Stimulated activated CD8-positive, alpha-beta memory T cell treated with anti-CD3 and anti-CD28 coated beads, Interleukin-12 subunit alpha, Interleukin-12 subunit beta, amount 100 ng/mL, for 24 hours (primary cell): Measurements from ENCODE around the gene TMEM120B.
"Not testable (repeated sequence)": the region's sequence is repeated elsewhere in the genome, so short reads cannot be mapped to it uniquely, and the experiment has no call there.

Source experiments
- DNase-seq: peaks from one replicate; pipeline ENCODE4 v3.0.0-alpha.2; 2020; ENCODE audit errors: extremely low read depth

The TMEM120B gene

DNA sequence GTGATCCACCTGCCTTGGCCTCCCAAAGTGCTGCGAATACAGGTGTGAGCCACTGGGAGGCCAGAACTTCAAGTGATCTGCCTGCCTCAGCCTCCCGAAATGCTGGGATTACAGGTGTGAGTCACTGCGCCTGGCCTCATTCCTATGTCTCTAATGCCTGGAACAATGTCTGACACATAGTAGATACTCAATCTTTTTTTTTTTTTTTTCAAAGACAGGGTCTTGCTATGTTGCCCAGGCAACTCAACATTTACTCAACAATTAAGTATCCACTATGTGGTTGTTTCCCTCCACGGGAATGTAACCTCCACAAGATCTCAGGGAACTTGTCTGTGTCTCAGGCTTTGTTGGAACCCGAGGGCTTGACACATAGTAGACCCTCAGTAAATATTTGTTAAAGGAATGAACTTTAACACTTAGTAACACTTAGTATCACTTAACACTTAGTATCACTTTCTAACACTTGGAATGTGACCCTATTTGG is 3.0 kb upstream of the TMEM120B start:
- no peak for DNase-seq

DNA sequence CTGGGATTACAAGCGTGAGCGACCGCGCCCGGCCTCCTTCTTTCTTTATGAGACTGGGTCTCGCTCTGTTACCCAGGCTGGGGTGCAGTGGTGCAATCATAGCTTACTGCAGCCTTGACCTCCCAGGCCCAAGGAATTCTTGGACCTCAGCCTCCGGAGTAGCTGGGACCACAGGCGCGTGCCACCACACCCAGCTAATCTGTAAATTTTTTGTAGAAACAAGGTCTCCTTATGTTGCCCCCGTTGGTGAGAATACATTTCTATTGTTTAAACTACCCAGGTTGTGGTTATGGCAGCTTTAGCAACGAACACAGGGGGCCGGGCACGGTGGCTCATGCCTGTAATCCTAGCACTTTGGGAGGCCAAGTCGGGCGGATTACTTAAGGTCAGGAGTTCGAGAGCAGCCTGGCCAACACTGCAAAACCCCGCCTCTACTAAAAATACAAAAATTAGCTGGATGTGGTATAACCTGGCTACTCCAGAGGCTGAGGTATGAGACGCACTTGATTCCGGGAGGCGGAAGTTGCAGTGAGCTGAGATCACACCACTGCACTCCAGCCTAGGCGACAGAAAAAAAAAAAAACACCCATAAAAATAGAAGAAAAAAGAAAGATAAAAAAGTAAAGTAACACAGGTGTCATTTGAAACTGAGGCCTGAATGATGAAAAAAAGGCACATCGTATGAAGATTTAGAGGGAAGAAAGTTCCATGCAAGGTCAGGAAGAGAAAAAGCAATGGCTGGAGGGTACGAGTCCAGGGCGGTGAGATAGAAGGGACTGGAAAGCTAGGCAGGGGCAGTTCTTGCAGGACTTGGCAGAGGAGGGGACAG is 977 bp upstream of the TMEM120B start:
- DNase-seq: no peak

DNA sequence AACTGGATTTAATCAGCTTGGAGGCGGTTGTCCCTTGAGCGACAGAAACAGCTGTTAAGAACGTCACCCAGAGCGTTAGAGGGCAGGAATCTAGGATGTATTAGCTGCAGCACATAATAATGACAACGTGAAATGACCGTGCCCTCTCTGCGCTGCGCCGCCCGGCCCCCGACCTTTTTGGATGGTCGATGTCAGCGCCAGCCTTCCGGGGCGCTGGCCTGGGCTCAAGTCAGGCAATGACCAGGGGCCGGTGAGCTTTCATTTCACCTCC is 427 bp upstream of the TMEM120B start:
- DNase-seq: no peak

DNA sequence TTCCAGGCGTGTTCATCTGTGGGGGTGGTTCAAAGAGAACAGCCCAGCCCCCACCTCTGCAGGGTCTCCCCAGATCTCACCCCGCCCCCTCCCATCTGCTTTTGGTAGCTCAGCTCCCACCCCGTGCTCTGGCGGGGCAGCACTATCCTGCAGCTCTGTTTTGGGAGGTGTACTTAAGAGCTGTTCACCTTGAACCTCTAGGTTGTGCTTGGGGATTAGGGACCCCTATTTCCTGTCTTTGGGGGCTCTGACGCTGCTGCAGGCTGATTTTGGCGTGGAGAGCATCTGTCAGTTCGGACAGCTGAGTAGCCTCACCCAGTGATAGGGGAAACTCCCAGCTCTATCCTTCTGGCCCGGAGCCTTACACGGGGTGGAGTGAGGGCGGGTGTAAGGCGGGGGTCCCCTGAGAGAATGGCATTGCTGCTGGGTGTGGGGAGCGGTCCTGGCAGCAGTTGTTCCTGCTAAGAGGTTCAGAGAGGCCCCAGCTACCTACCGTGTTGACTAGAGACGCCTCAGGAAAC is 765 bp downstream of the TMEM120B start:
- no peak for DNase-seq

DNA sequence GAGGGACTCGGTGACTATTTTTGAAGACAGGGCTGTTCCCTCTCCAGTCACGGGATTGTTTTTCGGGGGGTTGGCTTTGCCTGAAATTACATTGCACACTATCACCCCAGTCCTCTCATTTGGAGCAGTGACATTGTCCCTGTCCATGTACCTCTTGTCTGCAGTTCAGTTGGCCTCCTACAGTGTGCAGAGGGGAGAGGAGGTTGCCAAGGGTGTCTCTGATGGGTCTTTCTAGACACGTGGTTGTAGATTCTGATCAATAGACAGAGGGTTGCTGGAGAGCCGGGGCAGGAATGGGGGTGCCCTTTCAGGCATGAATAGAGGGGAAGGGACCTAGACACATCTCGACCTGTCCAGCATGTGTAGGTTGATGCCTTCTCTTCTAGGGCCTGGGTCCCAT is 1.2 kb downstream of the TMEM120B start:
- no peak for DNase-seq

DNA sequence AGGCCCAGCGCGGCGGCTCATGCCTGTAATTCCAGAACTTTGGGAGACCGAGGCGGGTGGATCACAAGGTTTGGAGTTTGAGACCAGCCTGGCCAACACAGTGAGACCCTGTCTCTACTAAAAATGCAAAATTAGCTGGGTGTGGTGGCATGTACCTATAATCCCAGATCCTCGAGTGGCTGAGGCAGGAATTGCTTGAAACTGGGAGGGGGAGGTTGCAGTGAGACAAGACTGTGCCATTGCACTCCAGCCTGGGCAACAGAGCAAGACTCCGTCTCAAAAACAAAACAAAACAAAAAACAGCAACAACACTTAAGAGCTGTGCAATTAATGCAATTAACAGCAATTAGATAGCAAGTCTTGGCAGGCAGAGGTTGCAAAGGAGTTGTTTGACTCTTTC is 2.5 kb downstream of the TMEM120B start:
- not testable (repeated sequence) for DNase-seq

DNA sequence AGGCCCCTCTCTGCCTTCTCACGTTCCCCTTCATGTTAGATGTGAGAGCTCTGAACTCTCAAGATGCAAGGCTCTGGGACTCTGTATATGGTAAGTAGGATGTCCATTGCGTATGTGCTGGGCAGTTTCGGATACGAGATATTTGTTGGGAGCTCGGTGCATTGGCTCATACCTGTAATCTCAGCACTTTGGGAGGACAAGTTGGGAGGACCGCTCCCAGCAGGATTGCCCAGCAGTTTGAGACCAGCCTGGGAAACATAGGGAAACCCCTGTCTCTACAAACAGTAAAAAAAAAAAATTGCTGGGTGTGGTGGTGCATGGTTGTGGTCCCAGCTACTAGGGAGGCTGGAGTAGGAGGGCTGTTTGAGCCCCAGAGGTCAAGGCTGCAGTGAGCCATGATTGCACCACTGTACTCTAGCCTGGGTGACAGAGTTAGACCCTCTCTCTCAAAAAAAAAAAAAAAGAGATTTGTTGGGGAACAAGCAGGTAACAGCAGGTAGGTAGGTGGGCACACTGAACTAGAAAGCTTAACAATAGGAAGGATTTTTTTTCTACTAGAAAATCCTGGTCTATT is 3.4 kb downstream of the TMEM120B start:
- no peak for DNase-seq

DNA sequence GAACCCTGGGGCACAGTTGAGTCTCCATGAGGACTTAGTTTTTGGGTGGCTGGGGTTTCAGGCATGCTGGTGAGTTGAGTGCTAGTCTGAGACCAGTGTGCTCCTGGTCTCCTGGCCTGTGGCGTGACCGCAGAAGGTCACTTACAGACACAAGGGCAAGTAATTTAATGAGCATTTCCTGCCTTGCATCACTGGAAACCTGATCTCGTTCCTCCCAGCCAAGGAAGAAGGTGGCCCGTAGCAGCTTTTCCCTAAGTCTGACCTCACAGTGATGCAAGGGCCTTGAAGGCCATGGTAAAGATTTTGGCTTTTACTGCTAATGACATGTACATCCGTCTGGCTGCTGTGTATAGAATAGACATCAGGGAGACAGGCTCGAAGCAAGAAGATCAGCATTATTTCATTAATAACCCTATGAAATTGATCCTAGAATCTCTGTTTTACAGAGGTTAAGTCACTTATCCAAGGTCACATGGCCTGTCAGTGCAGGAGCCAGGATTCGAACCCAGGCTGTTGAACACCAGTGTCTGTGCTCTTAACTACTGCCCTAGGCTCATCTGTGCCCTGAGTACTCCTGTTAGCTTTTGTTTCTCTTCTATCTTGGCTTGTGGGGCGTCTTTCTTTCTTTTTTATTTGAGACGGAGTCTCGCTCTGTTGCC is 4.6 kb downstream of the TMEM120B start:
- no peak for DNase-seq

DNA sequence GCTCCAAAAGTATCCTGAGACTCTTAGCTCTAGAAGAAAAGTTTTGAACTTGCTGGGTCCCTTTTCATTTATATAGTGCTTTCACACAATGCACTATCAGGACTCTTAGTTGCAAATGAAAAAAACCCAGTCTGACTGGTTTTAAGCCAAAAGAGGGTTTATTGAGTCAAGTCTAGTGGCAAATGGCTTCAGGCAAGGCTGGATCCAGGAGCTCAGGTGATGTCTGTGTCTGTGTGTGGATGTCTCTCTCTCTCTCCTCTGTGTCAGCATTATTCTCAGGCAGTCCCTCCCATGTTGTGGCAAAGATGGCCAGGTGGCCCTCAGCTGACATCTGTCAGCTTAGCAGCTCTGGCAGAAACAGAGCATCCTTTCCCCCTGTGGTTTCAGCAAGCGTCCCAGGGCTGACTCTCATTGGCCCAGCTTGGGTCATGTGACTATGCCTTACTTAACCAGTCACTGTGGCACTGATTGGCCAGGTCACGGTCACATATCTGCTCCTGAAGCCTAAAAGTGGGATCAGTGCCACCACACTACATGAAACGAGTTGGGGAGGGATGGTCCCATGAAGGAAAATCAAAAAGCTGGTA is 6.2 kb downstream of the TMEM120B start:
- no peak for DNase-seq

DNA sequence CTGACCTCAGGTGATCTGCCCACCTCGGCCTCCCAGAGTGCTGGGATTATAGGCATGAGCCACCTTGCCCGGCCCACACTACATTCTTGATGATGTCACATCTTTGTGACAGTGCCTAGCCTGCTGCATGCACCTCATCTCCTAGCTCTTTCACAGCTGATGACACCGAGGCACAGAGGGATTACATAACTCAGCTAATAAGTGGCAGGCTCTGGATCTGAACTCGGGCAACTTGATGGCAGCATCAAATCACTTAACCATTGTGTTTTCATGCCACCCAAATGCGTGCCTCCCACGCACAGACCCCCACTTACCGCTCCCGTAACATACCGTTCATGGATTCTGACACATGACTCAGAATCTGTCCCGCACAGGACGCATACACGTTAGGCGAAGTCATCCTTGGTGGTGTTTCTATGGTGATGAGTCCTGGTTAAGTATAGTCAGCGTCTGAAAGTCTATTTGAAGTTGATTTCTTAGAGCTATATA is 7.4 kb downstream of the TMEM120B start:
- no peak for DNase-seq

DNA sequence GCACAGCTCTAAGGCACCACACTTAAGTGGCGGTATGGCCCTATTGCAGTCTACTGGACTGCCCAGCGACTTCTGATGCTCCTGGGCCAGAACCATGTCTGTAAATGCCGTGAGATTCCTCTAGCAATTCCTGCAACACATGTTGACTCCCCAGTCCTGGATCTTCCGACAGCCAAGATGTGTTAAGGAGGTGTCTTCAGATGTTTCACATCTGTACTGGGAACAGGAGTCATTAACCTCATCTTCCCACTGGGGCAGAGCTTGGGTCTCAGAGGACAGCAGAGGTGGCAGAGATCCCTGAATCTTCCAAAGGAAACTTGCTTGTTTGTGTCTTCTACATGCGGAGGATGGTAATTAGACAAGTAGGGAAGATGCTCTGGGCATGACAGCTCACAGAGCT is 8.2 kb downstream of the TMEM120B start:
- no peak for DNase-seq

DNA sequence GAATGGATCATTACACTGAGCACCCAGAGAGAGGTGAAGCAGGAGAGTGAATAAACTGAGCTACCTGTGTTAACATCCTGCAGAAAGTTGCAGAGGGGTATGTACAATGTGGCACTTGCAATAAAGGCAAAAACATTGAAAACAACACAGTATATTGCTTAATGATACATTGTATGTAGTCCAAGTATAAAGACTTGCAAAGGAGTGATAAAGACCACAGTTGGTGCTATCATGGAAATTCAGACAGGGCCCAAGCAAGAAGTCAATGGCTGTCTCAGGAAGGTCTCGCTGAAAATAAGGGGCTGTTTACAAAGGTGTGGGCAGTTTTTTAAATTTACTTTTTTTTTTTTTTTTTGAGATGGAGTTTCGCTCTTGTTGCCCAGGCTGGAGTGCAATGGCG is 10.0 kb downstream of the TMEM120B start:
- DNase-seq: no peak

DNA sequence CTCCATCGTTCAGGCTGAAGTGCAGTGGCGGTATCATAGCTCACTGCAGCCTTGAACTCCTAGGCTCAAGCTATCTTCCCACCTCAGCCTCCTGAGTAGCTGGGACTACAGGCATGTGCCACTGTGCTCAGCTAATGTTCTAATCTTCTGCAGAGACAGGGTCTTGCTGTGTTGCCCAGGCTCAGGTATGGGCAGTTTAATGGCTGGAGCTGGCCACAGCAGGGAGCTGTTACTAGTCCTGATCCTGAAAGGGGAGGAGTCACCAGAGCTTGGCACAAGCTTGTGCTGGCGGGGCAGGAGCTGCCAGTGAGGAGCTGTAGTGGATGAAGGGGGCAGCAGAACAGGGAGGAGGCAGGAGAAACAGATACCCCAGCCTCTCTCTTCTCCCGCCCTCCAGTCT is 10.6 kb downstream of the TMEM120B start:
- no peak for DNase-seq

DNA sequence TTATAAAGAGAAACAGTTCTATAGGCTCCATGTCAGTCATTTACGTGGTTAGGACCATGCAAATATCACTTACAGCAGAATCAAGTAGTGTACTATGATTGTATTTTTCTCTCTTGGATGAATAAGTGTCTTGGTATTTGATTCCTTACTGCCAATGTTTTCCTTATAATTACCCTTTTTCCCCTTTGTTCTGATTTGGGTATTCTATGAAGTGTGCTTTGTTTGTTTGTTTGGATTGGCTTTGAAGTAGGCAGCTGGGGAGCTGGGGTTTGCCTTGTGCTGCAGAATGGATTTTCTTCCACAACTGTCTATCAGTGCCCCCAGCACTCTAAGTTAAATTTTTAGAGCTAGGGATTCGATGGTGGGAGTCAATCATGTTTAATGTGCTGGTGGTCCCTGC is 12.4 kb downstream of the TMEM120B start:
- no peak for DNase-seq

DNA sequence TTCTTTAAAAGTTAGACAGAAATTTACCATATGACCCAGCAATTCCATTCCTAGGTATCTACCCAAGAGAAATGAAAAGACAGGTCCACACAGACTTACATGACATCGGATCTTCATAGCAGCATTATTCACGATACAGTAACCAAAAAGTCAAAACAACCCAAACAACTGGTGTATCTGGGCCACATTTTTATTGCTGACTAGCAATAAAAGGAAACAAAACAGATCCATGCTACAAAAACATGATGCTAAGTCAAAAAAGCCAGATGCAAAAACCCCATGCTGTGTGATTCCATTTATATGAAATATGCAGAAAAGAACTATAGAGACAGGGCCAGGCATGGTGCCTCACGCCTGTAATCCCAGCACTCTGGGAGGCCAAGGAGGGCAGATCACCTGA is 12.9 kb downstream of the TMEM120B start:
- DNase-seq: no peak

DNA sequence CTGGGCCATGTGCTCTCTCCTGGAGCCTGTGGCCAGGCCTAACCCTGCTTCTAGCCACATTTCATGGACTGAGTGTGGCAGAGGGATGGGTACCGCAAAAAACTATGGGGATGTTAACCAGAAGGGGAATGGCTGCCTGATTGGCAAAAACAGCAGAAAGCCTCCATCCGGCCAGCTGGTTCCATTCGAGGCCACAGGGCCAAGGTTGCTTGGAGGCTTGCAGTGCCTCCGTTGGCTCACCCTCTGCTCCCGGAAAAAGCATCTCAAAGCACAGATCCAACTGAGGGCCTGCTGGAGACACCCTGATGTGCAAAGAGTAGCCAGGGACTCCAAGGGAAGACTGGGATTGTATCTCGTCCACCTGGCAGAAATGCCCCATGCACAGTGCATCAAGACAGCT is 16.5 kb downstream of the TMEM120B start:
- no peak for DNase-seq

DNA sequence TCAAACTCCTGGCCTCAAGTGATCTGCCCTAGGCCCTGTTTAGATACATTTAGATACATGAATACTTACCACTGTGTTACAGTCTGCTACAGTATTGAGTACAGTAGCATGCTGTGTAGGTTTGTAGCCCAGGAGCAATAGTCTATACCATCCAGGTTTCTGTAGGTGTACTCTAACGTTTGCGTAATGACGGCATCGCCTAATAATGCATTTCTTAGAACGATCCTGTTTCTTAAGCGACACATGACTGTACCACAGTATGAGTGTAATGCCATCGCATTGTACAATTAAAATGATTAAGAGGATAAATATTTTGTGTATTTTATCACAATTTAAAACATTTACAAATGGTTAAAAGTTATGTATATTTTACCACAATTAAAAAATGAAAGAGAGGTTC is 18.9 kb downstream of the TMEM120B start:
- no peak for DNase-seq

DNA sequence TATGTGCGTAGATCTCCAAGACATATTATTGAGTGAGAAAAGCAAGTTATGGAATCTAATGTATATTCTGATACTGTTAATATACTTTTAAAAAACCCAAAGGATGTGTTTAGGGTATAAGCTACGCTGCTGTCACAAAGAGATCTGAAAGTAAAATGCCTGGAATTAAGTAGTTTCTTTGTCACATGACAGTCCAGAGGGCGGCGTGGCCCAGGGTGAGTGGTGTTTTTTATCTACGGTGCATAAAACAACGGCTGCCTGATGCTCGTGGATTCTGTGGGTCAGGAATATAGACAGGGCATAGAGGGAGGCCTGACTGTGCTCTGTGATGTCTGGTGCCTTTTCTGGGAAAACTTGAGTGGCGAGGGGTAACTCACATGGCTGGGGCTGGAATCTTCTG is 21.3 kb downstream of the TMEM120B start:
- no peak for DNase-seq

DNA sequence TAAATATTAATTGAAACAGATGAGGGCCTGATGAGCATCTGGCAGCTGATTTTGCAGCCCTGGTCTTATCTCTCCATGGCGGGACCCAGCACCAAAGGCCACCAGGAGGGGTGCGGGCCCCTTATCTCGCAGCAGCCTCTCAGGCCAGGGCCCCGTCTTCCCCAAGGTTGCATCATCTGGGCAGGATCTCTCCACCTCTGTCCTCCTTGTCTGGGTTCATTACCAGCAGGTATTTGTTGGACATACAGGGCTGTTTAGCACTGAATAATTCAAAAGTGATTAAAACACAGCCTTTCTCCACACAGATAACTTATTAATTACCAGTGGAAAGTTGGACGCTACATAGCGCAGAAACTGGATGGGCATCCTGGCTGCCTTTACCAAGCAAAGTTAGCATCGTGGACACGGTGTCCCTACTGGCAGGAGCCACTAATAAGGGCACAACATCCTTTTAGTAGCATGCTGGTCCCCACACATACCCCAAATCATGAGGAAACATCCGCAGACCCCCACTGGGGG is 25.8 kb downstream of the TMEM120B start:
- DNase-seq: no peak

DNA sequence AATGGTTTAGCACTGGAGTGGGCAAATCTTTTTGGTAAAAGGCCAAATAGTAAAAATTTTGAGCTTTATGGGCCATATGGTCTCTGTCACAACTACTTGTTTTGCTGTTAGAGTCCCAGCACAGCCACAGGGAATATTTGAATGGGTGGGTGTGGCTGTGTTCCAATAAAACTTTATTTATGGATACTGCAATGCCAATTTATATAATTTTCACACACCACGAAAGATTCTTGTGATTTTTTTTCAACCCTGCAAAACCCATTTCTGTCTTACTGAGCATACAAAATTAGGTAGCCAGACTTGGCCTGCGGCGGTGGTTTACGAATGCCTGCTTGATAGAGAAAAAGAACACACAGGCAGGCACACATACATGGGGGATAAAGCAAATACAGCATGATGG is 28.3 kb downstream of the TMEM120B start:
- no peak for DNase-seq

DNA sequence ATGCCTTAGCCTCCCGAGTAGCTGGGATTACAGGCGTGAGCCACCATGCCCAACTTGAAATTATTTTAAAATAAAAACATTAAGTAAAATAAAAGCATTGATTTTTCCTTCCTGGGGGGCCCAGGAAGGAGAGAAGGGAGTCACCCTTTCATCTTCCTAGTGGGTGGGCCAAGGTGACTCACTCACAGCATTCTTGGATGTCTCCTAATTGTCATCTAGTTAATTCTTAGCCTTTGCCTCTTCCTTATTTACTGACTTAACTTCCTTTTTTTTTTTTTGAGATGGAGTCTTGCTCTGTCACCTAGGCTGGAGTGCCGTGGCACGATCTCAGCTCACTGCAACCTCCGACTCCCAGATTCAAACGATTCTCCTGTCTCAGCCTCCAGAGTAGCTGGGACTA is 29.2 kb downstream of the TMEM120B start:
- no peak for DNase-seq

DNA sequence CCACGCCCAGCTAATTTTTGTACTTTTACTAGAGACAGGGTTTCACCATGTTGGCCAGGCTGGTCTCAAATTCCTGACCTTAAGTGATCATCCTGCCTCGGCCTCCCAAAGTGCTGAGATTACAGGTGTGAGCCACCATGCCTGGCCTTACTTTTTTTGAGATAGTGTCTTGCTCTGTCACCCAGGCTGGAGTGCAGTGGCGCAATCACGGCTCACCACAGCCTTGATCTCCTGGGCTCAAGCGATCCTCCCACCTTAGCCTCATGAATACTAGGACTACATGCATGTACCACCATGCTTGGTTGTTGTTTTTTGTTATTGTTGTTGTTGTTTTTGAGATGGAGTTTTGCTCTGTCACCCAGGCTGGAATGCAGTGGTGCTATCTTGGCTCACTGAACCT is 33.0 kb downstream of the TMEM120B start:
- DNase-seq: not testable (repeated sequence)
